SU-DHL-6 (cell line): ENCODE measurements around the gene RND2.

Experiments
- H2AFZ ChIP-seq: fragments of 200-600 bp; sonication (generic); 2 replicates; pipeline ENCODE4 v1.6.1; 2014; ENCODE audit warnings: low read depth, mild to moderate bottlenecking, moderate library complexity, mixed read lengths, antibody characterized with exemption, low read length; ENCODE audit not compliant: severe bottlenecking
- H3F3A ChIP-seq: fragments of 200-600 bp; shearing (Covaris generic); 2 replicates; pipeline ENCODE4 v1.6.0; 2016; ENCODE audit warnings: antibody characterized with exemption, mild to moderate bottlenecking; ENCODE audit not compliant: insufficient read depth
- H3K27ac ChIP-seq: fragments of 200-600 bp; sonication (generic); 2 replicates; pipeline ENCODE4 v1.5.1; 2016; ENCODE audit warnings: low read depth, mild to moderate bottlenecking, low read length, moderate library complexity, mixed read lengths
- H3K27me3 ChIP-seq: fragments of 200-600 bp; sonication (generic), shearing (Covaris generic); 2 replicates; pipeline ENCODE4 v1.6.0; 2014; ENCODE audit warnings: mild to moderate bottlenecking, low read length
- H3K36me3 ChIP-seq: fragments of 200-600 bp; sonication (generic); 2 replicates; pipeline ENCODE4 v1.6.1; 2014; ENCODE audit warnings: mild to moderate bottlenecking, low read length, mixed read lengths
- H3K4me2 ChIP-seq: fragments of 300-600, 200-600 bp; shearing (Covaris generic), sonication (generic); 2 replicates; pipeline ENCODE4 v1.6.0; 2014; ENCODE audit warnings: low read length, low read depth, mild to moderate bottlenecking; ENCODE audit not compliant: poor library complexity, severe bottlenecking
- H3K4me3 ChIP-seq: fragments of 200-600 bp; sonication (generic); 2 replicates; pipeline ENCODE4 v1.5.1; 2014; ENCODE audit warnings: antibody characterized with exemption, low read length, mild to moderate bottlenecking, mixed read lengths; ENCODE audit not compliant: insufficient read depth, poor library complexity, severe bottlenecking
- H3K79me2 ChIP-seq: fragments of 200-600 bp; sonication (generic); 2 replicates; pipeline ENCODE4 v1.6.1; 2014; ENCODE audit warnings: mild to moderate bottlenecking, low read length, moderate library complexity; ENCODE audit not compliant: insufficient read depth
- H3K9ac ChIP-seq: fragments of 200-600 bp; sonication (generic); 2 replicates; pipeline ENCODE4 v1.7.0; 2014; ENCODE audit warnings: mild to moderate bottlenecking, low read length
- H3K9me2 ChIP-seq: fragments of 200-600 bp; sonication (generic); replicated peaks from 2 replicates; pipeline ENCODE4 v1.6.1; 2014; ENCODE audit warnings: low read length; ENCODE audit not compliant: insufficient read depth
- H3K9me3 ChIP-seq: fragments of 200-600 bp; sonication (generic); 2 replicates; pipeline ENCODE4 v1.6.1; 2014; ENCODE audit warnings: low read length, mixed read lengths; ENCODE audit not compliant: insufficient read depth
- H4K20me1 ChIP-seq: fragments of 200-600 bp; sonication (generic); 2 replicates; pipeline ENCODE4 v1.6.1; 2014; ENCODE audit warnings: low read depth, mild to moderate bottlenecking, antibody characterized with exemption, low read length, moderate library complexity, mixed read lengths
- CTCF ChIP-seq: fragments of 200-600 bp; sonication (generic); IDR thresholded peaks from one replicate; pipeline ENCODE4 v1.5.1; 2017; ENCODE audit warnings: antibody characterized with exemption, mild to moderate bottlenecking, low read length, moderate library complexity; ENCODE audit not compliant: insufficient read depth, poor library complexity, severe bottlenecking
- EZH2phosphoT487 ChIP-seq: fragments of 200-600 bp; sonication (generic), shearing (Covaris generic); conservative IDR thresholded peaks from 2 replicates; pipeline ENCODE4 v1.6.1; 2018; ENCODE audit warnings: mild to moderate bottlenecking, antibody characterized with exemption, low read length, moderate library complexity, mixed read lengths

RND2 gene

DNA sequence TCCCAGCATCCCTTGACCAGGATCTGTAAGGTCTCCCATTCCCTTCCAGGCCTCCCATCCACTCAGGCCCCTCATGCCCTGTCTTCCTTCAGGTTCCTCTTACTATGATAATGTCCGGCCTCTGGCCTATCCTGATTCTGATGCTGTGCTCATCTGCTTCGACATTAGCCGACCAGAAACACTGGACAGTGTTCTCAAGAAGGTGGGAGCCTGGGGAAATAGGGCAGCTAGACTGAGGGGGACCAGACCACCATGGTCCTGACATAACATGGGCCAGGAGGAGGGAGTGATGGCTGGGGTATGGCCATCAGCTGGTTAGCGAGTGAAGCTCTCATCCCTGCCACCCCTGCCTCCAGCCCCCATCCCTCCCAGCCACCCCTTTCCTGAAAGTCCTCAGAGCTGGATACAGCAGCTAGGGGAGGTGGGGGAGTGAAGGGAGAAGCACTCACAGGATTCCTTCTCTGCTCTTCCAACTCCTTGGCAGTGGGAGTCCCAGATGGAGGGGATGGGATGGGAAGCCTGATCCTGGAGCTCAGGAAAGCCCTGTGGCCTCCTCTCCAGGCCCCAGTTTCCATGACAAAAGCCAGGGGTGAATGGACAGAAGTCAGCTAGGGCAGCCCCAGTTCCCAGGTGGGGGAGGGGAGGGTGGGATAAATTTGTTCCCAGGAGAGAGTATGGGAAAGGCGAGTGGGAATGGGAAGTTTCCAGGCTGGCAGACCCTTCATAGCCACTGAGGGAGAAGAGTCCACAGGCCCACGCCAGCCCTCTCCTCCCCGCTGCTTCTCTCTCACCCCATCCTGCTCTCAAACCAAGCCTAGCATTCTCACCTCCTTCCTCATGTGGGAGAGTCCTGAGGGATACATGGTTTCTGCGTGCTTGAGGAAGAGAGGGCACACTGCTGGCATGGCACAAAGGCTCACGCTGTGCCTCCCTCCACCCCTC lies 2.3 kb downstream of the RND2 start:
- Histone ChIP-seq H3K36me3 (no peaks in the 10 kb centered on the region), H3K27ac (no peak overlapping the region), H3K4me2 (no peak overlapping the region), H3K79me2 (no peaks in the 10 kb centered on the region), H4K20me1 (no peaks in the 10 kb centered on the region), H3K9ac (no peak overlapping the region), H3K27me3 (no peaks in the 10 kb centered on the region), H3F3A (no peaks in the 10 kb centered on the region; the same call in 1 of the 2 replicates), H3K4me3 (no peak overlapping the region), H3K9me2 (no peaks in the 10 kb centered on the region), H2AFZ (no peak overlapping the region), H3K9me3 (no peaks in the 10 kb centered on the region)
- TF ChIP-seq CTCF (no peak), EZH2phosphoT487 (no peak)

DNA sequence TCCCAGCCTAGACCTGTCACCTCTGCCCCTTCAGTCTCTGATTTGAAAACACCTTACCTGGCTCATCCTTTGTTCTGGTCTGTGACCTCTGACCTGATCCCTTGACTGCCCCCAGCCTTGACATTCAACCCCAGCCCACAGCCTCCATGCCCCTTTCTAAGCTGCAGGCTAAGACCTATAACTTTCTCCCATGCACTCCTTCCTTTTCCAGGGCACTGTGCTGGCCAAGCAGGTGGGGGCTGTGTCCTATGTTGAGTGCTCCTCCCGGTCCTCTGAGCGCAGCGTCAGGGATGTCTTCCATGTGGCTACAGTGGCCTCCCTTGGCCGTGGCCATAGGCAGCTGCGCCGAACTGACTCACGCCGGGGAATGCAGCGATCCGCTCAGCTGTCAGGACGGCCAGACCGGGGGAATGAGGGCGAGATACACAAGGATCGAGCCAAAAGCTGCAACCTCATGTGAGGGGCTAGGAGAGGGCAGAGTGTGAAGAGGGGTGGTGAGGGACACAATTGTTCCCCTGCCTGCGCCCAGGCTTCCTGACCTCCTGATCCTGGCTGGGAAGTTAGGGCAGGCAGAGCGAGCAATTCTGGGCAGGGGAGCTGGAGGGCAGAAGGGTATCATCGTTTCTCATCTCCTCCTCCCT lies 3.3 kb downstream of the RND2 start:
- Histone ChIP-seq H3K4me2 (no peak overlapping the region), H3K9me3 (no peaks in the 10 kb centered on the region), H3K27me3 (no peaks in the 10 kb centered on the region), H3K36me3 (no peaks in the 10 kb centered on the region), H3K27ac (no peak overlapping the region), H2AFZ (no peak overlapping the region), H3K9ac (no peak overlapping the region), H3K4me3 (no peak overlapping the region), H4K20me1 (no peaks in the 10 kb centered on the region), H3K9me2 (no peaks in the 10 kb centered on the region), H3F3A (no peaks in the 10 kb centered on the region; the same call in 1 of the 2 replicates), H3K79me2 (no peaks in the 10 kb centered on the region)
- no peak for TF ChIP-seq CTCF
- no peak for TF ChIP-seq EZH2phosphoT487

DNA sequence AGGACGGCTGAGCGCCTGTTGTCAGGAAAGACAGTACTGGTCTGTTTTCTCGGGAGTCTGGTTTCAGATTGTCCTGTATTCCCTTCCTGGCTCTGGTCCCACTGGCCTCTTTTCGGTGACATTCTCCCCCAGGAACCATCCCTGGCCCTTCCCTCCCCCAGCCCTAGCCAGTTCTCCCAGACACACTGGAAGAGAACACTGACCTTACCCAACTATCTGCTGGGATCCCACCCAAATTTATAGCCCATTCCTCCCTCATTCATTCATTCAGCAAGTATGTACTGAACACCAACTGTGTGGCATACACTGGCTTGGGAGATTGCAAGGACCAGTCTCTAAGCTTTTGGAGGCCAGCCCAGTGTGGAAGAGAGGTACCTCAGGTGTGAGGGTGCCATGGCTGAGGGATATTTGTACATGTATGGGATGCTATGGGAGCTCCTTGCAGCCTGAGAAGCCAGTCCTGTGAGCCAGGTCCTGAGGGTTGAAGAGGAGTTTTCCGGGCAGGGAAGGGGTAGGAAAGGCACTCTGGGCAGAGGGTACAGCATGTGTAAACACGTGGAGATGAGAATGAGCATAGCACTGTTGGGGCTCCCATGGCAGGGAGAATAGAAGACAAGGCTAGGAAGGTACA lies 5.2 kb downstream of the RND2 start:
- H3K9ac ChIP-seq, result no peak overlapping the region
- H3K4me2 ChIP-seq, result no peak overlapping the region

More for the DNA sequence above, 5.2 kb downstream of the RND2 start:
- H3K9me2 ChIP-seq, result no peaks in the 10 kb centered on the region
- H2AFZ ChIP-seq, result no peak overlapping the region
- no peaks in the 10 kb centered on the region for H3K9me3 ChIP-seq
- no peaks in the 10 kb centered on the region; the same call in 1 of the 2 replicates for H3F3A ChIP-seq
- no peaks in the 10 kb centered on the region for H3K79me2 ChIP-seq
- H4K20me1 ChIP-seq, result no peaks in the 10 kb centered on the region
- H3K36me3 ChIP-seq, result no peaks in the 10 kb centered on the region
- H3K27ac ChIP-seq, result no peak overlapping the region
- H3K4me3 ChIP-seq, result no peak overlapping the region
- no peaks in the 10 kb centered on the region for H3K27me3 ChIP-seq
- TF ChIP-seq EZH2phosphoT487 (no peak), CTCF (no peak)
